Smooth muscle cell (in vitro differentiated cells): ENCODE data around the gene PPIAL4G. TPM values are rescaled to one million over a fixed set of nuclear protein-coding genes. Genes with fewer than 3 reads are reported as not detected.
"Not testable (repeated sequence)": the region's sequence is repeated elsewhere in the genome, so short reads cannot be mapped to it uniquely, and the experiment has no call there.

Experiments used
- DNase-seq: peaks from one replicate; lab custom pipeline; 2025; ENCODE audit not compliant: unreplicated experiment; lab: John Stamatoyannopoulos, UW
- H2AFZ ChIP-seq: fragments of 200-600 bp; sonication (generic); 2 replicates; pipeline ENCODE4 v1.6.0; 2016; ENCODE audit warnings: antibody characterized with exemption, low read depth, mild to moderate bottlenecking
- H3F3A ChIP-seq: fragments of 200-600 bp; sonication (generic); 2 replicates; pipeline ENCODE4 v1.6.0; 2017; ENCODE audit warnings: antibody characterized with exemption, low read depth
- H3K27ac ChIP-seq: fragments of 200-600 bp; sonication (generic); 2 replicates; pipeline ENCODE4 v1.5.1; 2016; ENCODE audit warnings: low read depth, mild to moderate bottlenecking
- H3K27me3 ChIP-seq: fragments of 200-600 bp; sonication (generic); 2 replicates; pipeline ENCODE4 v1.6.1; 2016; ENCODE audit warnings: low read depth, mild to moderate bottlenecking
- H3K36me3 ChIP-seq: fragments of 200-600 bp; sonication (generic); 2 replicates; pipeline ENCODE4 v1.5.1; 2016; ENCODE audit warnings: low read depth
- H3K4me1 ChIP-seq: fragments of 200-600 bp; sonication (generic); 2 replicates; pipeline ENCODE4 v1.5.1; 2016; ENCODE audit warnings: low read depth
- H3K4me2 ChIP-seq: fragments of 200-600 bp; sonication (generic); 2 replicates; pipeline ENCODE4 v1.6.0; 2016; ENCODE audit warnings: mild to moderate bottlenecking
- H3K4me3 ChIP-seq: fragments of 200-600 bp; sonication (generic); 2 replicates; pipeline ENCODE4 v1.5.1; 2016; ENCODE audit warnings: mild to moderate bottlenecking
- H3K79me2 ChIP-seq: fragments of 200-600 bp; sonication (generic); 2 replicates; pipeline ENCODE4 v1.6.0; 2016; ENCODE audit warnings: low read depth, mild to moderate bottlenecking
- H3K9ac ChIP-seq: fragments of 200-600 bp; sonication (generic); 2 replicates; pipeline ENCODE4 v1.6.0; 2016; ENCODE audit warnings: low read depth
- H3K9me3 ChIP-seq: fragments of 200-600 bp; sonication (generic); replicated peaks from 2 replicates; pipeline ENCODE4 v1.5.1; 2016; ENCODE audit warnings: low read depth
- H4K20me1 ChIP-seq: fragments of 200-600 bp; sonication (generic); 2 replicates; pipeline ENCODE4 v1.6.0; 2016; ENCODE audit warnings: low read depth
- WGBS: methylation state at CpG from one replicate; pipeline ENCODE4 v1.1.7; 2016; ENCODE audit warnings: low lambda C conversion rate; 5-methylcytosine and 5-hydroxymethylcytosine counted together
- polyA plus RNA-seq: library from polyadenylated mRNA; unstranded; fragments of >200 nt; fragmentation: Nextera tagmentation; extraction: Ambion mirVana; gene quantifications from 2 replicates; pipeline ENCODE4 v1.2.1, GENCODE V29; 2016
- small RNA-seq: library from RNA; depleted of rRNA; stranded (forward); fragments of <200 nt; gene quantifications from one replicate; pipeline ENCODE3, GENCODE V24; 2014
- total RNA-seq: library from RNA; depleted of rRNA; stranded (reverse); fragments of >200 nt; gene quantifications from 2 replicates; pipeline ENCODE4 v1.2.3, GENCODE V29; 2014
- TF ChIP-seq, protein P1 (sequence below): fragments of 200-600 bp; sonication (generic); IDR thresholded peaks from 2 replicates; pipeline ENCODE4 v1.5.1; 2017; ENCODE audit warnings: borderline replicate concordance, mild to moderate bottlenecking, antibody characterized with exemption; ENCODE audit not compliant: insufficient read depth, poor library complexity, severe bottlenecking

PPIAL4G gene
- total and polyA plus RNA-seq, 2 experiments from 2014 or later, result not detected

DNA sequence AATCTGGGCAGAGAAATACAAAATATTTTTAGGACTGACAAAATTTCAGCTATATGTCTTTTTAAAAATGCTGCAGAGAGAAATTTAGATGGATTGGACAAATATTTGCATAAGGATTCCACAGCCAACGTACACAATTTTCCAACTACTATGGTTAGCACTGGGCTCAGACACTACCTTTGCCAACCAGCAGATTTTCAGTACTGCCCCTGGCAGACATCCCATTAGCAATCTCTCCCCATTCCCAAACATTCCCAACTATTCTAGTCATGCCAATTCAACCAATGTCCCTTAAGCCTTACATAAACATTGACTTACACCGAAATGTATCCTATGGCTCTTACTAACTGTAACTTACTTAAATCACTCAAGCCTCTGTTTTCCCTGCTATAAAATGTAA, 30.3 kb downstream of the PPIAL4G start:
- WGBS, result 13% methylated on average over 2 of the region's 2 CpGs
- peak overlapping the region; percentile 52 for H3K27ac ChIP-seq
- not testable (repeated sequence) for H3K9ac ChIP-seq

DNA sequence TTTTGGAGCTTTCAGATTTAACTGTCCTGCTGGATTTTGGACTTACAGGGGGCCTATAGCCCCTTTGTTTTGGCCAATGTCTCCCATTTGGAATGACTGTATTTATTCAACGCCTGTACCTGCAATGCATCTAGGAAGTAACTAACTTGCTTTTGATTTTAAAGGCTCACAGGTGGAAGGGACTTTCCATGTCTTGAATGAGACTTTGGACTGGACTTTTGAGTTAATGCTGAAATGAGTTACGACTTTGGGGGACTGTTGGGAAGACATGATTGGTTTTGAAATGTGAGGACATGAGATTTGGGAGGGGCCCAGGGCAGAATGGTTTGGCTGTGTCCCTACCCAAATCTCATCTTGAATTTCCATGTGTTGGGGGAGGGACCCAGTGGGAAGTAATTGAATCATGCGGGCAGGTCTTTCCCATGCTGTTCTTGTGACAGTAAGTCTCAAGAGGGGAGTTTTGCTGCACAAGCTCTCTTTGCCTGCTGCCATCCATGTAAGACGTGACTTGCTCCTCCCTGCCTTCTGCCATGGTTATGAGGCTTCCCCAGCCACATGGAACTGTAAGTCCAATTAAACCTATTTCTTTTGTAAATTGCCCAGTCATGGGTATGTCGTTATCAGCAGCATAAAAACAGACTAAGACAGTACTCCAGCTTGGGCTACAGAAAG, 43.3 kb downstream of the PPIAL4G start:
- H3K27me3 ChIP-seq, H2AFZ ChIP-seq, H3K4me3 ChIP-seq, DNase-seq, H3K9ac ChIP-seq, H3K27ac ChIP-seq, H3K9me3 ChIP-seq, H3K4me1 ChIP-seq, H3F3A ChIP-seq, H3K4me2 ChIP-seq, H3K36me3 ChIP-seq: not testable (repeated sequence)
- 98% methylated on average over 5 of the region's 5 CpGs for WGBS
- Histone ChIP-seq H3K79me2 (peaks cover 24% of the 10 kb centered on the region), H4K20me1 (peaks cover 34% of the 10 kb centered on the region)

More for the DNA sequence above, 30.3 kb downstream of the PPIAL4G start:
- not testable (repeated sequence) for H3F3A ChIP-seq, H3K9me3 ChIP-seq, H3K79me2 ChIP-seq, H3K36me3 ChIP-seq, H3K4me1 ChIP-seq, H3K27me3 ChIP-seq, H2AFZ ChIP-seq, H3K4me3 ChIP-seq, H4K20me1 ChIP-seq, DNase-seq
- peak overlapping the region; percentile 65 for H3K4me2 ChIP-seq

DNA sequence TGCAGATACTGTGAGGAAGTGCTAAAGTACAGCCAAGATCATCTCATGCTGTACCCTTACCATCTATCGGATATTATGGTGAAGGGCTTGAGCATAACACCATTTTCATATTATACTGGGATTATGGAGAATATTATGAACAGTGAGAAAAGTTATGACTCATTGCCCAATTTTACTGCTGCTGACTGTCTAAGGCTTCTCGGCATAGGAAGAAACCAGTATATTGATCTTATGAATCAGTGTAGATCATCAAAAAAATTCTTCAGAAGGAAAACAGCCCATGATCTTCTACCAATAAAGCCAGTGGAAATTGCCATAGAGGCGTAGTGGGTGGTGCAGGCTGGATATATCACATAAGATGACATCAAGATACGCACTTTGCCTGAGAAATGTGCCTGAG, 47.7 kb downstream of the PPIAL4G start:
- Histone ChIP-seq H3K79me2 (peaks cover 24% of the 10 kb centered on the region), H3K36me3 (no peaks in the 10 kb centered on the region), H3K9ac (no peak overlapping the region), H3K27ac (no peak overlapping the region), H3K27me3 (no peaks in the 10 kb centered on the region), H2AFZ (no peak overlapping the region), H4K20me1 (peaks cover 34% of the 10 kb centered on the region), H3F3A (no peaks in the 10 kb centered on the region), H3K4me3 (no peak overlapping the region), H3K9me3 (no peaks in the 10 kb centered on the region), H3K4me1 (no peaks in the 10 kb centered on the region), H3K4me2 (no peak overlapping the region)
- WGBS, result 96% methylated on average over 4 of the region's 4 CpGs
- TF ChIP-seq, protein P1, sequence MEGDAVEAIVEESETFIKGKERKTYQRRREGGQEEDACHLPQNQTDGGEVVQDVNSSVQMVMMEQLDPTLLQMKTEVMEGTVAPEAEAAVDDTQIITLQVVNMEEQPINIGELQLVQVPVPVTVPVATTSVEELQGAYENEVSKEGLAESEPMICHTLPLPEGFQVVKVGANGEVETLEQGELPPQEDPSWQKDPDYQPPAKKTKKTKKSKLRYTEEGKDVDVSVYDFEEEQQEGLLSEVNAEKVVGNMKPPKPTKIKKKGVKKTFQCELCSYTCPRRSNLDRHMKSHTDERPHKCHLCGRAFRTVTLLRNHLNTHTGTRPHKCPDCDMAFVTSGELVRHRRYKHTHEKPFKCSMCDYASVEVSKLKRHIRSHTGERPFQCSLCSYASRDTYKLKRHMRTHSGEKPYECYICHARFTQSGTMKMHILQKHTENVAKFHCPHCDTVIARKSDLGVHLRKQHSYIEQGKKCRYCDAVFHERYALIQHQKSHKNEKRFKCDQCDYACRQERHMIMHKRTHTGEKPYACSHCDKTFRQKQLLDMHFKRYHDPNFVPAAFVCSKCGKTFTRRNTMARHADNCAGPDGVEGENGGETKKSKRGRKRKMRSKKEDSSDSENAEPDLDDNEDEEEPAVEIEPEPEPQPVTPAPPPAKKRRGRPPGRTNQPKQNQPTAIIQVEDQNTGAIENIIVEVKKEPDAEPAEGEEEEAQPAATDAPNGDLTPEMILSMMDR, result no peak
- no peak for DNase-seq

DNA sequence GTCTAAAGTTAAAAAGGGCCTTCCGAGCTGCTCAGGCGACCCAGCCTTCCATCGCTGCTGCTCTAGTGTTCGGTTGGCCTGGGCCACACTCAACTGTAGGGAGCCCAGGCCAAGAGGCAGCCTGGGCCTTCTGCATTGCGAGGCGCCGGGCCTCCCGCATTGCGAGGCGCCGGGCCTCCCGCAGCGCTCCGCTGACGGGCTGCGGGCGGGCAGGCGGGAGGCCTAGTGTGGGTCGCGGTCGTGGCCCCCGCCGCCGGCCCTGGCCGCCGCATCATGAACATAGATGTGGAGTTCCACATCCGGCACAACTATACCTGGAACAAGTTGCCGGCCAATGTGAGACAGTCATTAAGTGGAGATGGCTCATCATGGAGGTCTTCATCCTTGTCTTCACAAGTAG, 48.3 kb downstream of the PPIAL4G start:
- no peak overlapping the region for H3K4me3 ChIP-seq
- H3K27ac ChIP-seq, result no peak overlapping the region
- H2AFZ ChIP-seq, result no peak overlapping the region
- TF ChIP-seq, protein P1, result no peak
- no peak overlapping the region for H3K4me2 ChIP-seq
- H3K9me3 ChIP-seq, result no peaks in the 10 kb centered on the region
- H3F3A ChIP-seq, result no peaks in the 10 kb centered on the region
- WGBS, result over 99% methylated on average over 24 of the region's 28 CpGs
- H3K4me1 ChIP-seq, result no peaks in the 10 kb centered on the region
- peaks cover 21% of the 10 kb centered on the region for H3K79me2 ChIP-seq
- H3K36me3 ChIP-seq, result no peaks in the 10 kb centered on the region
- H3K9ac ChIP-seq, result no peak overlapping the region
- H4K20me1 ChIP-seq, result peaks cover 34% of the 10 kb centered on the region
- DNase-seq, result no peak
- no peaks in the 10 kb centered on the region for H3K27me3 ChIP-seq

DNA sequence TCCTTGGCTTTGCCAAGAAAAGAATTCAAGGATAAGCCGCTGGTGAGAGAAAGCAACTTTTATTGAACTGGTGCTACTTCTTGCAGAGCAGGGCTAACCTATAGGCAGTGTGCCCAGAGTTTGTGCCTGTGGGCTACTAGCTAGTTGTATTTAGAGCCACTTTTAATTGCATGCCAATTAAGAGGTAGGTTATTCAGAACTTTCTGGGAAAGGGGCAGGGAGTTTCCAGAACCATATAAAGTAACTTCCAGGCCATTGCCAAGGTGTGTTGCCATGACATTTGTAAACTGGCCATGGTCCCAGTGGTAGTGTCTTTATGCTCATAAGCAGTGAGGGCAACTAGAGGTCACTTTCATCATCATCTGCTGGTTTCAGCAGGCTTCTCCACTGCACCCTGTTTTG, 50.2 kb downstream of the PPIAL4G start:
- not testable (repeated sequence) for H2AFZ ChIP-seq, H3K27me3 ChIP-seq, H3K9ac ChIP-seq, H3F3A ChIP-seq, H3K9me3 ChIP-seq, DNase-seq, H3K27ac ChIP-seq, H3K36me3 ChIP-seq, H3K4me1 ChIP-seq, H3K4me3 ChIP-seq, H3K4me2 ChIP-seq
- 82% methylated on average over 1 of the region's 1 CpG for WGBS
- Histone ChIP-seq H3K79me2 (peaks cover 14% of the 10 kb centered on the region), H4K20me1 (peaks cover 26% of the 10 kb centered on the region)

Small RNAs within 50 kb of the gene (small RNA-seq; reads per million reads assigned to genes)
- 1.2 reads per million, percentile 34 among the genes with 10 or more reads in this experiment for gene RF00003

Other genes starting within 250 kb of the PPIAL4G start
- gene NBPF14, start 112.7 kb upstream of the PPIAL4G start, total RNA-seq, result 11.4 and 19.1 TPM in 2 replicates
- gene NBPF14, start 112.7 kb upstream of the PPIAL4G start, polyA plus RNA-seq, result 27.4 and 30.8 TPM in 2 replicates